C1 segment of cervical spinal cord (tissue), 14 donors: ENCODE data around the gene S100P.
A peak's percentile ranks its signal among the peaks of the same experiment; 100 is the strongest.
"Not testable (repeated sequence)": the region's sequence is repeated elsewhere in the genome, so short reads cannot be mapped to it uniquely, and the experiment has no call there.

ENCODE experiments used
- DNase-seq, 14 donors: peaks; one replicate each; lab custom pipeline; 2025; lab: John Stamatoyannopoulos, UW

Gene S100P

GRCh38 chr4:6693231-6694176, at the start of gene S100P:
Gene S100P (plus strand): TSS chr4:6693878. CDS start chr4:6693933, 55 bp downstream.
- DNase-seq = no peak

- DNase-seq = no peak
Measured at GRCh38 chr4:6644792-6645530, 48.7 kb upstream of the S100P start.

- DNase-seq = no peak
Measured at GRCh38 chr4:6647169-6647568, 46.5 kb upstream of the S100P start.

GRCh38 chr4:6647582-6648230, 46.0 kb upstream of the S100P start:
- DNase-seq = no peak

GRCh38 chr4:6649216-6649615, 44.5 kb upstream of the S100P start:
- DNase-seq = no peak

GRCh38 chr4:6654211-6654610, 39.5 kb upstream of the S100P start:
- DNase-seq = not testable (repeated sequence)

- not testable (repeated sequence) for DNase-seq
Measured at GRCh38 chr4:6655291-6655690, 38.4 kb upstream of the S100P start.

- DNase-seq = no peak
Measured at GRCh38 chr4:6655924-6656323, 37.8 kb upstream of the S100P start.

- DNase-seq = no peak
Measured at GRCh38 chr4:6657242-6658208, 36.2 kb upstream of the S100P start.

GRCh38 chr4:6658209-6658595, 35.5 kb upstream of the S100P start:
- DNase-seq = no peak

- DNase-seq = peak in 3 of 14 donors; percentile 14 to 37 (median 25)
Measured at GRCh38 chr4:6658597-6659075, 35.0 kb upstream of the S100P start.

GRCh38 chr4:6659897-6660296, 33.8 kb upstream of the S100P start:
- DNase-seq = no peak

- DNase-seq = no peak
Measured at GRCh38 chr4:6660430-6660829, 33.2 kb upstream of the S100P start.

- DNase-seq = no peak
Measured at GRCh38 chr4:6662591-6662990, 31.1 kb upstream of the S100P start.

- DNase-seq = no peak
Measured at GRCh38 chr4:6663596-6664393, 29.9 kb upstream of the S100P start.

GRCh38 chr4:6665320-6665654, 28.4 kb upstream of the S100P start:
- DNase-seq = no peak

- DNase-seq = no peak
Measured at GRCh38 chr4:6668391-6668790, 25.3 kb upstream of the S100P start.

GRCh38 chr4:6671648-6672047, 22.0 kb upstream of the S100P start:
- DNase-seq = no peak

- no peak for DNase-seq
Measured at GRCh38 chr4:6672131-6672530, 21.5 kb upstream of the S100P start.

GRCh38 chr4:6672541-6673190, 21.0 kb upstream of the S100P start:
- DNase-seq = not testable (repeated sequence)
